Panc1 (cell line): Measurements from ENCODE around the gene RFTN1.

Experiments
- CTCF ChIP-seq: fragments of 450-650 bp; IDR thresholded peaks from 2 replicates; pipeline ENCODE4 v1.5.1; 2017; ENCODE audit warnings: mild to moderate bottlenecking
- POLR2AphosphoS5 ChIP-seq: IDR thresholded peaks from 2 replicates; pipeline ENCODE4 v1.6.1; 2012; ENCODE audit warnings: mild to moderate bottlenecking, low read depth, low read length, moderate library complexity
- REST ChIP-seq, 2 experiments: IDR thresholded peaks; 2 replicates each; pipeline ENCODE4 v1.6.1; 2011 to 2012; ENCODE audit warnings: low read depth in 2 of 2, control low read depth in 1 of 2, low read length in 1 of 2, mild to moderate bottlenecking in 1 of 2, moderate library complexity in 1 of 2; ENCODE audit not compliant: insufficient read depth in 1 of 2
- TCF7L2 ChIP-seq: IDR thresholded peaks from 2 replicates; pipeline ENCODE4 v1.6.1; 2011; ENCODE audit warnings: mild to moderate bottlenecking, low read depth, low read length, inconsistent platforms

GRCh38 chr3:16460886-16461285 is 52.6 kb downstream of the RFTN1 start:
- TF ChIP-seq CTCF (no peak), POLR2AphosphoS5 (no peak), TCF7L2 (no peak), REST (IDR thresholded peaks at IDR 0.05; ENCODE audit: insufficient read depth in 1 of 2, low read depth in 2 of 2, low read length in 1 of 2) (no peak)
